H9 (cell line): Measurements from ENCODE around the gene MT1A. TPM values are rescaled to one million over a fixed set of nuclear protein-coding genes. Genes with fewer than 3 reads are reported as not detected.

Experiments
- DNase-seq: peaks from one replicate; pipeline ENCODE4 v3.0.0-alpha.2; 2017
- H2AFZ ChIP-seq: one replicate; pipeline ENCODE4 v1.6.1; 2013; ENCODE audit warnings: mild to moderate bottlenecking, low read length, control low read depth, moderate library complexity
- H2AK5ac ChIP-seq: 2 replicates; pipeline ENCODE4 v1.6.1; 2013; ENCODE audit warnings: low read length, control low read depth, mixed read lengths; ENCODE audit not compliant: insufficient read length
- H2BK120ac ChIP-seq: one replicate; pipeline ENCODE4 v1.6.1; 2013; ENCODE audit warnings: low read depth, mild to moderate bottlenecking, low read length, control low read depth, inconsistent platforms; ENCODE audit not compliant: poor library complexity, severe bottlenecking
- H2BK12ac ChIP-seq: 2 replicates; pipeline ENCODE4 v1.6.1; 2013; ENCODE audit warnings: low read length, control low read depth, mixed read lengths, low read depth; ENCODE audit not compliant: insufficient read length
- H2BK15ac ChIP-seq: 2 replicates; pipeline ENCODE4 v1.6.1; 2013; ENCODE audit warnings: low read depth, low read length, control low read depth
- H2BK20ac ChIP-seq: one replicate; pipeline ENCODE4 v1.6.1; 2013; ENCODE audit warnings: low read depth, mild to moderate bottlenecking, low read length, control low read depth, inconsistent platforms; ENCODE audit not compliant: poor library complexity, severe bottlenecking
- H2BK5ac ChIP-seq: 2 replicates; pipeline ENCODE4 v1.6.1; 2013; ENCODE audit warnings: low read length, control low read depth, mixed read lengths; ENCODE audit not compliant: insufficient read length
- H3K14ac ChIP-seq: 2 replicates; pipeline ENCODE4 v1.6.1; 2013; ENCODE audit warnings: low read length, control low read depth; ENCODE audit not compliant: insufficient read depth
- H3K18ac ChIP-seq: 2 replicates; pipeline ENCODE4 v1.6.1; 2013; ENCODE audit warnings: low read depth, mild to moderate bottlenecking, mixed read lengths, low read length, control low read depth; ENCODE audit not compliant: insufficient read length
- H3K23ac ChIP-seq: 2 replicates; pipeline ENCODE4 v1.6.1; 2013; ENCODE audit warnings: low read length, control low read depth, mixed read lengths, low read depth; ENCODE audit not compliant: insufficient read length
- H3K23me2 ChIP-seq: 2 replicates; pipeline ENCODE4 v1.6.1; 2013; ENCODE audit warnings: low read depth, mild to moderate bottlenecking, mixed read lengths, low read length, control low read depth; ENCODE audit not compliant: insufficient read length, poor library complexity, severe bottlenecking
- H3K27ac ChIP-seq: 2 replicates; pipeline ENCODE4 v1.5.1; 2013; ENCODE audit warnings: low read length, control low read depth, mixed read lengths, low read depth; ENCODE audit not compliant: insufficient read length
- H3K27me3 ChIP-seq: 2 replicates; pipeline ENCODE4 v1.6.1; 2013; ENCODE audit warnings: low read length, control low read depth, inconsistent platforms; ENCODE audit not compliant: insufficient read depth
- H3K4ac ChIP-seq: 2 replicates; pipeline ENCODE4 v1.6.1; 2013; ENCODE audit warnings: low read depth, mild to moderate bottlenecking, control low read depth, inconsistent platforms, low read length, moderate library complexity
- H3K4me1 ChIP-seq: 2 replicates; pipeline ENCODE4 v1.6.1; 2013; ENCODE audit warnings: low read length, control low read depth, inconsistent platforms; ENCODE audit not compliant: insufficient read depth
- H3K4me2 ChIP-seq: 2 replicates; pipeline ENCODE4 v1.6.1; 2013; ENCODE audit warnings: low read length, control low read depth, mixed read lengths; ENCODE audit not compliant: insufficient read length, insufficient read depth
- H3K56ac ChIP-seq: 2 replicates; pipeline ENCODE4 v1.6.1; 2013; ENCODE audit warnings: low read depth, mild to moderate bottlenecking, mixed read lengths, low read length, control low read depth; ENCODE audit not compliant: insufficient read length
- H3K79me1 ChIP-seq: 2 replicates; pipeline ENCODE4 v1.6.1; 2013; ENCODE audit warnings: low read depth, mild to moderate bottlenecking, moderate library complexity, low read length, control low read depth, inconsistent platforms; ENCODE audit not compliant: insufficient read depth, poor library complexity, severe bottlenecking
- H3K79me2 ChIP-seq: 2 replicates; pipeline ENCODE4 v1.6.1; 2013; ENCODE audit warnings: low read length, control low read depth, inconsistent platforms; ENCODE audit not compliant: insufficient read depth
- H3K9ac ChIP-seq: 2 replicates; pipeline ENCODE4 v1.6.1; 2013; ENCODE audit warnings: low read length, control low read depth, mixed read lengths; ENCODE audit not compliant: insufficient read length; ENCODE audit errors: extremely low read depth
- H3K9me3 ChIP-seq: one replicate; pipeline ENCODE4 v1.6.1; 2013; ENCODE audit warnings: low read depth, low read length, inconsistent platforms; ENCODE audit not compliant: control insufficient read depth
- H3T11ph ChIP-seq: one replicate; pipeline ENCODE4 v1.6.1; 2013; ENCODE audit warnings: mild to moderate bottlenecking, low read length, control low read depth, inconsistent platforms
- H4K20me1 ChIP-seq: one replicate; pipeline ENCODE4 v1.6.1; 2013; ENCODE audit not compliant: control insufficient read depth, insufficient read length, insufficient read depth
- H4K5ac ChIP-seq: 2 replicates; pipeline ENCODE4 v1.6.1; 2013; ENCODE audit warnings: low read depth, mild to moderate bottlenecking, mixed read lengths, low read length, control low read depth; ENCODE audit not compliant: insufficient read length
- H4K8ac ChIP-seq: replicated peaks from 2 replicates; pipeline ENCODE4 v1.6.1; 2013; ENCODE audit warnings: low read length, control low read depth, mixed read lengths, low read depth; ENCODE audit not compliant: insufficient read length
- H4K91ac ChIP-seq: 2 replicates; pipeline ENCODE4 v1.6.1; 2013; ENCODE audit warnings: low read depth, mild to moderate bottlenecking, moderate library complexity, mixed read lengths, low read length, control low read depth; ENCODE audit not compliant: insufficient read length
- H3K27ac Mint-ChIP-seq, 3 experiments: 2 replicates in 2 of 3; 3 replicates in 1 of 3; pipeline ENCODE4 v1.8.0; 2020 to 2021; ENCODE audit warnings: mixed read lengths in 3 of 3, mild to moderate bottlenecking in 1 of 3, moderate library complexity in 1 of 3
- H3K27me3 Mint-ChIP-seq: 2 replicates; pipeline ENCODE4 v1.8.0; 2021; ENCODE audit warnings: low read depth, mild to moderate bottlenecking, moderate library complexity, mixed read lengths
- H3K36me3 Mint-ChIP-seq, 3 experiments: 2 replicates in 2 of 3; 3 replicates in 1 of 3; pipeline ENCODE4 v1.8.0; 2020 to 2021; ENCODE audit warnings: low read depth in 3 of 3, mixed read lengths in 3 of 3; ENCODE audit not compliant: insufficient read depth in 1 of 3
- H3K4me1 Mint-ChIP-seq, 2 experiments: 2 replicates each; pipeline ENCODE4 v1.8.0; 2020; ENCODE audit warnings: mixed read lengths in 2 of 2
- H3K4me3 Mint-ChIP-seq, 2 experiments: 2 replicates in 1 of 2; 3 replicates in 1 of 2; pipeline ENCODE4 v1.8.0; 2020 to 2021; ENCODE audit warnings: mild to moderate bottlenecking in 2 of 2, mixed read lengths in 2 of 2, moderate library complexity in 1 of 2
- H3K9me3 Mint-ChIP-seq, 2 experiments: 2 replicates in 1 of 2; 3 replicates in 1 of 2; pipeline ENCODE4 v1.8.0; 2020; ENCODE audit warnings: mild to moderate bottlenecking in 2 of 2, mixed read lengths in 2 of 2, moderate library complexity in 1 of 2
- CTCF ChIP-seq: fragments of 200-600 bp; sonication (generic); conservative IDR thresholded peaks from 3 replicates; pipeline ENCODE4 v1.8.0; 2021; ENCODE audit warnings: antibody characterized with exemption, mild to moderate bottlenecking
- WGBS: extraction: QIAGEN DNeasy Blood & Tissue Kit; methylation state at CpG from one replicate; pipeline ENCODE4 v1.1.7; 2013; ENCODE audit warnings: missing lambda C conversion rate, low lambda C conversion rate, mixed read lengths; ENCODE audit not compliant: insufficient read length; ENCODE audit errors: extremely low coverage; 5-methylcytosine and 5-hydroxymethylcytosine counted together
- total RNA-seq: library from RNA; stranded (reverse); gene quantifications from 2 replicates; pipeline ENCODE4 v1.2.1, GENCODE V29; 2021

The MT1A gene
- total RNA-seq, 1 experiment from 2014 or later, result not detected

GRCh38 chr16:56645311-56645710 lies 6.8 kb downstream of the MT1A start:
- Histone ChIP-seq H3K18ac (no peak overlapping the region), H3K4ac (no peak overlapping the region), H2BK5ac (no peak overlapping the region), H2AFZ (no peak overlapping the region), H3K14ac (no peak overlapping the region), H3K23ac (no peak overlapping the region), H3K4me1 (no peaks in the 10 kb centered on the region), H4K91ac (no peak overlapping the region), H3K9me3 (no peaks in the 10 kb centered on the region), H3K27ac (no peak overlapping the region), H3K79me2 (no peaks in the 10 kb centered on the region), H3K27me3 (peaks cover 63% of the 10 kb centered on the region; the same call in 1 of the 2 replicates), H2AK5ac (no peak overlapping the region), H3K56ac (no peak overlapping the region), H4K20me1 (no peaks in the 10 kb centered on the region), H4K8ac (no peak overlapping the region), H2BK15ac (no peak overlapping the region), H3K4me2 (no peak overlapping the region), H4K5ac (no peak overlapping the region), H2BK12ac (no peak overlapping the region), H3K9ac (no peak overlapping the region), H3T11ph (no peak overlapping the region), H3K79me1 (no peaks in the 10 kb centered on the region), H2BK120ac (no peak overlapping the region), H2BK20ac (no peak overlapping the region), H3K23me2 (no peaks in the 10 kb centered on the region)
- Mint-ChIP-seq H3K27ac (no peak overlapping the region), H3K9me3 (no peaks in the 10 kb centered on the region; a peak in 1 of 5 replicates), H3K36me3 (no peaks in the 10 kb centered on the region), H3K4me1 (peaks cover 16 to 29% of the 10 kb centered on the region in 2 experiments), H3K27me3 (peaks cover 95% of the 10 kb centered on the region), H3K4me3 (no peak overlapping the region; a peak in 1 of 5 replicates)
- DNase-seq, result no peak
- TF ChIP-seq CTCF, result no peak
- no CpG with 5 or more reads among the region's 1 CpG for WGBS
